DND-41 (cell line): ENCODE results near the gene LMOD2.

ENCODE experiments used
- ATAC-seq: fragments of 200-7000 bp; cut with Tn5 transposase; 3 replicates; pipeline ENCODE4 v1.9.1; 2021; ENCODE audit warnings: low read depth; ENCODE audit not compliant: insufficient read depth
- DNase-seq: peaks from one replicate; pipeline ENCODE4 v3.0.0-alpha.2; 2020
- H2AFZ ChIP-seq: 2 replicates; pipeline ENCODE4 v1.6.0; 2012; ENCODE audit warnings: low read depth, low read length
- H3K27ac ChIP-seq: 2 replicates; pipeline ENCODE4 v1.5.1; 2012; ENCODE audit warnings: low read length, inconsistent platforms
- H3K27me3 ChIP-seq: fragments of 200-600 bp; sonication (generic); 2 replicates; pipeline ENCODE4 v1.6.0; 2012; ENCODE audit warnings: low read length, mild to moderate bottlenecking, inconsistent platforms; ENCODE audit not compliant: insufficient read depth, poor library complexity
- H3K36me3 ChIP-seq: 2 replicates; pipeline ENCODE4 v1.5.1; 2012; ENCODE audit warnings: low read length, inconsistent platforms; ENCODE audit not compliant: insufficient read depth
- H3K4me1 ChIP-seq: 2 replicates; pipeline ENCODE4 v1.5.1; 2012; ENCODE audit warnings: mild to moderate bottlenecking, low read length; ENCODE audit not compliant: insufficient read depth
- H3K4me2 ChIP-seq: 2 replicates; pipeline ENCODE4 v1.6.0; 2012; ENCODE audit warnings: mild to moderate bottlenecking, moderate library complexity, low read length, inconsistent platforms; ENCODE audit not compliant: insufficient read depth
- H3K4me3 ChIP-seq, 2 experiments: fragments of 200-600 bp in 1 of 2; shearing (Covaris generic) in 1 of 2; 2 replicates each; pipeline ENCODE4 v1.5.1; 2012 to 2016; ENCODE audit warnings: inconsistent platforms in 2 of 2, low read length in 2 of 2, mild to moderate bottlenecking in 2 of 2, low read depth in 1 of 2, moderate library complexity in 1 of 2
- H3K79me2 ChIP-seq: 2 replicates; pipeline ENCODE4 v1.6.0; 2012; ENCODE audit warnings: low read length, inconsistent platforms; ENCODE audit not compliant: insufficient read depth
- H3K9ac ChIP-seq: 2 replicates; pipeline ENCODE4 v1.6.0; 2012; ENCODE audit warnings: low read depth, mild to moderate bottlenecking, inconsistent platforms, low read length, moderate library complexity
- H3K9me3 ChIP-seq: 2 replicates; pipeline ENCODE4 v1.5.1; 2012; ENCODE audit warnings: low read length, moderate library complexity, mild to moderate bottlenecking, inconsistent platforms; ENCODE audit not compliant: insufficient read depth, severe bottlenecking
- H4K20me1 ChIP-seq: 2 replicates; pipeline ENCODE4 v1.6.0; 2012; ENCODE audit warnings: low read length; ENCODE audit not compliant: insufficient read depth
- CTCF ChIP-seq: IDR thresholded peaks from 2 replicates; pipeline ENCODE4 v1.5.1; 2012; ENCODE audit warnings: borderline replicate concordance, low read length, moderate library complexity, mild to moderate bottlenecking; ENCODE audit not compliant: poor library complexity, severe bottlenecking; ENCODE audit errors: extremely low read depth
- EZH2 ChIP-seq: IDR thresholded peaks from 3 replicates; pipeline ENCODE4 v1.6.1; 2012; ENCODE audit warnings: borderline replicate concordance, low read depth, mild to moderate bottlenecking, moderate library complexity, low read length, inconsistent platforms; ENCODE audit not compliant: severe bottlenecking

The LMOD2 gene

GRCh38 chr7:123662755-123663154, 7.1 kb downstream of the LMOD2 start:
- TF ChIP-seq CTCF (no peak), EZH2 (no peak)
- Histone ChIP-seq H3K4me2 (no peak overlapping the region), H3K9me3 (no peaks in the 10 kb centered on the region), H3K4me3 (no peak overlapping the region), H3K9ac (no peak overlapping the region), H3K79me2 (no peaks in the 10 kb centered on the region), H3K4me1 (no peaks in the 10 kb centered on the region), H3K27me3 (peaks cover 3% of the 10 kb centered on the region), H4K20me1 (no peaks in the 10 kb centered on the region), H2AFZ (no peak overlapping the region), H3K27ac (no peak overlapping the region), H3K36me3 (no peaks in the 10 kb centered on the region)
- ATAC-seq (no peak), DNase-seq (no peak)

- Histone ChIP-seq H3K27me3 (peaks cover under 1% of the 10 kb centered on the region), H3K4me2 (no peak overlapping the region), H3K27ac (no peak overlapping the region), H2AFZ (no peak overlapping the region), H4K20me1 (no peaks in the 10 kb centered on the region), H3K4me3 (no peak overlapping the region), H3K79me2 (no peaks in the 10 kb centered on the region), H3K36me3 (no peaks in the 10 kb centered on the region), H3K9ac (no peak overlapping the region), H3K4me1 (no peaks in the 10 kb centered on the region), H3K9me3 (no peaks in the 10 kb centered on the region)
- DNase-seq, result no peak
- TF ChIP-seq CTCF (no peak), EZH2 (no peak)
- ATAC-seq, result no peak
These were observed 7.5 kb downstream of the LMOD2 start for GRCh38 chr7:123663200-123663599.

GRCh38 chr7:123665157-123665556, 9.5 kb downstream of the LMOD2 start:
- Histone ChIP-seq H3K27ac (no peak overlapping the region), H4K20me1 (no peaks in the 10 kb centered on the region), H2AFZ (no peak overlapping the region), H3K27me3 (no peaks in the 10 kb centered on the region), H3K4me1 (no peaks in the 10 kb centered on the region), H3K79me2 (no peaks in the 10 kb centered on the region), H3K4me3 (no peak overlapping the region), H3K36me3 (no peaks in the 10 kb centered on the region), H3K9me3 (no peaks in the 10 kb centered on the region), H3K4me2 (no peak overlapping the region), H3K9ac (no peak overlapping the region)
- ATAC-seq (no peak), DNase-seq (no peak)
- TF ChIP-seq EZH2, result no peak
- TF ChIP-seq CTCF, result no peak

- Histone ChIP-seq H3K4me2 (no peak overlapping the region), H2AFZ (no peak overlapping the region), H4K20me1 (no peaks in the 10 kb centered on the region), H3K9me3 (no peaks in the 10 kb centered on the region), H3K36me3 (no peaks in the 10 kb centered on the region), H3K4me1 (no peaks in the 10 kb centered on the region), H3K27me3 (no peaks in the 10 kb centered on the region), H3K9ac (no peak overlapping the region), H3K79me2 (no peaks in the 10 kb centered on the region), H3K4me3 (no peak overlapping the region), H3K27ac (no peak overlapping the region)
- ATAC-seq (no peak), DNase-seq (no peak)
- TF ChIP-seq EZH2 (no peak), CTCF (no peak)
These were observed 10.2 kb downstream of the LMOD2 start for GRCh38 chr7:123665896-123666295.
